ENCODE measurements around the gene TMEM238L.
"Not testable (repeated sequence)": the region's sequence is repeated elsewhere in the genome, so short reads cannot be mapped to it uniquely, and the experiment has no call there.

TMEM238L gene, protein sequence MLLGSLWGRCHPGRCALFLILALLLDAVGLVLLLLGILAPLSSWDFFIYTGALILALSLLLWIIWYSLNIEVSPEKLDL

DNA sequence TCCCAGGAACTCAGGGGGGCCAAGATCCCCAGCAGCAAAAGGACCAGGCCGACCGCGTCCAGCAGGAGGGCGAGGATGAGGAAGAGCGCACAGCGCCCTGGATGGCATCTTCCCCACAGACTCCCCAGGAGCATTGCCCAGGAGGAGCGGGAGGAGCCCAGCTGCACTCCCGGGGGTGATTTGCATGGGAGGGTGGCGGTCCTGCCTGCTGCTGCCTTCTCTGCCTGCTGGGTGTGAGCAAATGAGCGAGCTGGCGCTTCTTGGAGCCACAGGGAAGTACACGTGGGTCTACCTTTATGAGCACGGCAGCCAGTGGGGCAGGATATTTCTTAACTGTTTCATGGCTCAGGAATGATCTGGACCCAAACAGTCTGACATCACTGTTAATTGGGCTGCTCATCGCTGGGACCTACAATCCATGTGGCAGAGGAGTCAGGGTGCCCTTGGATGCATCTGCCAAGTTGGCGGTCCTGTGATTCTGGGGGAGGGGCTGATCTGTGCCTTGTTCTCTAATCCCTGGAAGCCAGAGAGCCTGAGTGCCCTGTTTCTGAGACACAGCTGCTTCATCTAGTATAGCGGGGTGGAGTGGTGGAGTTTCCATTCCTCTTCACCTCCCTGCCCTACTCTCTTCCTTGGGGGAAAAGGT lies at the start of gene TMEM238L:
Gene TMEM238L (minus strand): TSS at position 270 of the 646 bp plus-strand sequence. CDS start 136 bp downstream, at position 134.
- DNase-seq = no peak

DNA sequence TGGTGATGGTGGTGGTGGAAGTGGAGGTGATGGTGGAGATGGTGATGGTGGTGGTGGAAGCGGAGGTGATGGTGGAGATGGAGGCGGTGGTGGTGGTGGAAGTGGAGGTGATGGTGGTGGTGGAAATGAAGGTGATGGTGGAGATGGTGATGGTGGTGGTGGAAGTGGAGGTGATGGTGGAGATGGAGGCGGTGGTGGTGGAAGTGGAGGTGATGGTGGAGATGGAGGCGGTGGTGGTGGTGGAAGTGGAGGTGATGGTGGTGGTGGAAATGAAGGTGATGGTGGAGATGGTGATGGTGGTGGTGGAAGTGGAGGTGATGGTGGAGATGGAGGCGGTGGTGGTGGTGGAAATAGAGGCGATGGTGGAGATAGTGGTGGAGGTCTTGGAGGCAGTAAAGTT lies 42.7 kb upstream of the TMEM238L start:
- DNase-seq = not testable (repeated sequence)

DNA sequence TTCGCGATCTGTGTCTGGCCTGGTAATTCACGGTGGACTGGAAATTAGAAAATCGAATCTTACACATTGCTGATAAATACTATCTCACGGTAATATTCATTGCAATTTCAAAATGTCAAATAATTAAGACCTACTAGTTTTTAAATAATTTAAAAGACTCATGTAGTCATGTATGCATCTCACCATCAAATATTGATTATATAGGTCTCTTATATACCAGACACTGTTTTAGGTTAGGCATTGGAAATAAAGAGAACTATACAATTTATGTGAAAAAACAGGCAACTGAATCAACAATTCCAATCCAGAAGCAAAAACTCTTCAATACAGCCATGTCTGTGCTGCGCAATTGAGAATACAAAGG lies 41.5 kb upstream of the TMEM238L start:
- no peak for DNase-seq

DNA sequence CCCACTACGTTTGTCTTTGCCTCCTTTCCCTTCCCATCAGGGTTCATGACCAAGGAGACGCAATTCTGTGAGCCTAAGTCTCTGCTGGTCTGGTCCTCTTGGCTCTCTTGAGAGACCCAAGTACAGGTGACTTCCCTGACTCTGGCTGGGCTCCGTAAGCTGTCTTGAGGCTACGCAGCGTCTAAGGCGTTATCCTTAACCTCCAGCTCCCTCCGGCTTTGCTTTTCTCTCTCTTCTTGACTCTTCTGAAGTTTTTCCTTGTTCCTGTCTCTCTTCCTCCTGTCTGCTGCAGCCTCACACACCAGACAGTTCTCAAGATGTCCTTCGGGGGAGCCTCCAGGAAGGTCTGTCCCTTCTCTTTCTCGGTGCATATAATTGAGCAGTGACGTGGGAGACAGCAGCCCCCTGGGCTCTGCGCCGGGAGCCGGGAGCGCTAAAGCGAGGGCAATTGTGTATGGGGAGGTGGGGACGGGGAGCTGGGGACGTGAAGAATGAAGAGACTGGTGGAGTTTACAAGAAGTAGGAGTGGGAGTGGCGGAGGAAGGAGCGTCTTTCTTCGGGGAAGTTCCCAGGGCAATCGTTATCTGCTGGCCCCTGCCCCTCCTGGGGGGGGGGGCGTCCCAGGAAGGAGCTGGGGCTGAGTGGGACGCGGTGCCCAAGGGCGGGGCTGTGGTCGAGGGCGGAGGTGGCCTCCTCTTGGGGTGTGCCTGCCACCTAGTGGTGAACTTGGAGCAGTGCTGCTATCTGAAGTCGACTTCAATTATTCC lies 40.9 kb upstream of the TMEM238L start:
- peak; percentile 65 to 66 for DNase-seq

DNA sequence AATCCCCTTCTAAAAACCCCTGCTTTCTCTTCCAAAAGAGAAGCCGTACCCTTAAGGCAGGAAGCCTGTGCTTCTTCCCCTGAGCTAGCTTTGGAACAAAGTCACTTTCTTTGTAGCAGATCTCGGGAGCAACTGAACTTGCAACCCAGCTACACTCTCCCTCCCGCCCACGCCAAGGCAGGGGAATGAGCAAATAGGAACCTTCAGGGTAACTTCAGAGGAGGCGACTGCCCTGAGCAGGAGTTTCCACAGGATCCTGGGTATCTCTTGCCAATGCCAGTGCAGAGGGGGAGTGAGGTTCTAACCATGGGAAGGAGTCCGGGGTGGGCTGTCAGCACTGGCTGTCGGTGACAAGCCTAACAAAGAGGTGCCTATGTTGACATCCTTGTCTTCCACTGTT lies 39.9 kb upstream of the TMEM238L start:
- no peak for DNase-seq

DNA sequence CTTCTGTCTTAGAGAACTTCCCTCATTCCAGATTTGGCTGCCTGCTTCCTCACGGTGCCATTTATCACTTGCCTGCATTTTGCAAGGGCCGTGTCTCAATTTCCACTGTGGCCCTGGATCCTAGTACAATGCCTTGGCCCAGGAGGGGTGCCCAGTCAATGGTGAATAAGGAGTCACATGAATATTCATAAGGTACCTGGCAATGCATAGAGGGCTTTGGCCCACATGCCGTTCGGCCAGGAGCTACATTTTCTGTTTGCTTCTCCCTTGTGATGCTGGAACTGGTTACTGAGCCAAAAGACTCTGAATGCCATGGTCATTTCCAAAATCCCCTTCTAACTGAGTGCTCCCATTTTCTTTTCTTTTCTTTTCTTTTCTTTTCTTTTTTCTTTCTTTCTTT lies 38.8 kb upstream of the TMEM238L start:
- DNase-seq = no peak

DNA sequence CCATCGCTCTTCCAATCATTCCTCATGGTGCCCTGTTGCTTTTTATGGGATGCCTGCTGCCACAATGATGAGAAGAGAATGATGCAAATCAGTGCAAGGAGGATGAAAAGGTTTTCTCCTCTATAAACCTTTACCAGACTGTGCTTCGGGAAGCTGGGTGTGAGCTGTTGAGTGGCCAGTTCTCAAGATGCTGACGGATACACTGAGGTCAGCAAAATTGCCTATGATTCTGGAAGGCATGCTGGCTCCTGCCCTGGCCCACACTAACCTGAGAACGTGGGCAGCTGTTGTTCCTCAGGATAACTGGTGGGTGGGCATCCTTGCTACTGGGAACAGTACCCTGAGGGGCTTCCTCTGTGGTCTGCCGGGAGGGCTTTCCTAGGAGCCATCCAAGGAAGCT lies 34.8 kb upstream of the TMEM238L start:
- no peak for DNase-seq

DNA sequence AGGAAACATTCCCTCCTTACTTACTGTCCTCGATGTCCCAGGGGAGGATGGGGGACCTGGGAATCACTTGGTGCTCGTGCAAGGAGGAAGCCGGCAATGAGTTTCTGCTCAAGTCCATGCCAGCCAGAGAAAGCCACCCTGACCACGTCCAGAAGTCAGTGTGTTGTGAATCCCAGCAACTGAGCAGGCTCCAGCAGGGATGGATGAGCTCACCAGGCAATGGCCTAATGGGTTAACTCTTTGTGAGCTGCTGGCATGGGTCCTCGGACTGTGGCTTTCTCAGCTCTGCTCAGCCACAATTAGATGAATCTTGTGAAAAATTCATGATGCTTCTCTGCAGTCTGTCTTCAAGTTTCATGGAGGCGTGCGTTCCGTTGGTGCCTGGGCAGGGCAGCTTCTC lies 34.0 kb upstream of the TMEM238L start, which contains the start of gene PIRT:
Gene PIRT (minus strand): TSS at position 167 of the 400 bp plus-strand sequence. CDS start 12,442 bp downstream, outside the sequence.
- no peak for DNase-seq

DNA sequence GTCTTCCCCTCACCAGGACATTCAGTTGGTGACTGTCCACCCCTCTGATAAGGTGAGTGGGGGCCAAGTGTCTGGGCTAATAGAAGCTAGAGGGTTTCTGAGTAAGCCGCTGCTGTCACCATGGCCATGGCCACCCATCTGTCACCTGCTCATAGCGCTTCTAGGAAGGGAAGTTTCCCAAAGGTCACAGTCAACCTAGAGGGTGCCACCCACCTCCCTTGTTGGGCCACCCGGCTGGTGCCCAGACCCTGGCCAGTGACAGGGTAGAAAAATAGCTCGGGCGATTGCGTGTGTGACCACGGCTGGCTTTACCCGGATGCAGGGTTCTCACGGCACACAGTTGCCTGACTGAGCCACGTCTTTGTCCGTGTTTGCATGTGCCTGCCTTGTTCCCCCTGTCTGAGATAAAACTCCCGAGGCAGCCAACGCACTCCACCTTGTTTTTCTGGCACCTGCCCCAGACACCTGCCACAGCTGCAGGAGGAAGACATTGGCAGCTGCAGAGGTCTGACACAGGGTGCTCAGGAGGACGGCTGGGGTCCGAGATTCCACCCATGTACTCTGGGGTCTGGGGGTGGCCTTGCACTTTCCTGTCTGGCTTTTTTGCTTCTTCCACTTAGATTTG lies 33.2 kb upstream of the TMEM238L start:
- no peak for DNase-seq

DNA sequence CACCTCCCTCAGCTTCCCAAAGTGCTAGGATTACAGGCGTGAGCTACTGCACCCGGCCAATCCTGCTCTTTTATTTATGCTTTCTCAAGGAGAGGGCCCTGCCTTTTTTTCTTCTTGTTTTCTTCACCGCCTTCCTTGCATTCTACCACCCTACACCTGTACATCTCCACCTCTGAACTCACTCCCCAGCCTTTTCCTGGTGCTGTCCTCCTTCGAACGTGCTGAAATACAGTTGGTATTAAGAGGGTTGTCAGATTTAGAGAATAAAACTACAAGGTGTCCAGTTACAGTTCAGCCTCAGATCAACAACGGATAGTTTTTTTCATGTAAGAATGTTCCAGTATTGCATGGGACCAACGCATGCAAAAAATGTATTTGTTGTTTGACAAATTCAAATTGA lies 32.2 kb upstream of the TMEM238L start:
- DNase-seq = no peak

DNA sequence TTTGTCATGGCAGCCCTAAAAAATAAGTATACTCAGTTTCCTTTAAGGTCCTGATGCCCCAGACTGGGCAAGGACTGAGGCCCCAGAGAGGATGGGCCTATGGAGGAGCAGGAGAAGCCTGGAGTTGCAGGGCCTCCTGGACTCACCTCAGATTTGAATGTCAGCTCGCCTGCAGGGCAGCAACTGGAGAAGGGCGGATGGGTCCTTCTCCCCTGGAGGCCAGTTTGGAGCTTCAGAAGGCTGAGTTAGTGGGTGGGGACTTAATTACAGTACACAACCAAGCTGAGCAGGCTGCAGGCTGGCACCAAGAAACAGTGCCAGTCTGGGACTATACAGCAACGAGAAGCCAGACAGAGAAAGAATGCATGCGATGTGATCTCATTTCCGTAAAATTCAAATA lies 27.8 kb upstream of the TMEM238L start:
- no peak for DNase-seq

DNA sequence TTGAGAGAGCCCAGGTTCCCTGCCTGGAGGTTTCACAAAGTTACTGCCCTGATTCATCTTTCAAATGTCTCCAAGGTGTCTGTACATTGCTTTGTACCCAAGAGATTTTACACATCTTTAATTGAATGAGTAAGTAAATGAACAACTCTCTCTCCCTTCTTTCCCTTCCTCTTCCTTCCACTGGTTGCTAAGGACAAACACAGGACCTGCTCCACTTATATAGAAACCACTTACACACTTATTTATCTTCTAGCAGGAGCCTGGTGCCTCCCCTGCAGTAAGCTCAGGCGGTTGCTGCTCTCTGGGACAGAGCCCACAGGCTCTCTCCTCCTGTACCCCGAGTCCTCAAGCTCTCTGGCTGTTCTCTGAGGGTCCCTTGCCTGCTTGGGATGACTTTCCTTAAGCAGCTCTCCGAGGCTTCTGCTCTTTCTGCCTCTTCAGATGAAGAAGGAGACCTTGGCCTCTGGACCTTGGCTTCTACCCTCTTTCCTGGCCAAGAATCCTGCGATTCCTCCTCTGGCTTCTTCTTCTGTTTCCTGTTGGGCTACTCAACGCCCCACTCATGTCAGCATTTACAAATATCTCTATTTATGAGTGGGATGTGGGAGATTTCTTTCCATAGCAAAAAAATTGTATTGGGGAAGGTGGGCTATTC lies 24.1 kb upstream of the TMEM238L start:
- DNase-seq = no peak

DNA sequence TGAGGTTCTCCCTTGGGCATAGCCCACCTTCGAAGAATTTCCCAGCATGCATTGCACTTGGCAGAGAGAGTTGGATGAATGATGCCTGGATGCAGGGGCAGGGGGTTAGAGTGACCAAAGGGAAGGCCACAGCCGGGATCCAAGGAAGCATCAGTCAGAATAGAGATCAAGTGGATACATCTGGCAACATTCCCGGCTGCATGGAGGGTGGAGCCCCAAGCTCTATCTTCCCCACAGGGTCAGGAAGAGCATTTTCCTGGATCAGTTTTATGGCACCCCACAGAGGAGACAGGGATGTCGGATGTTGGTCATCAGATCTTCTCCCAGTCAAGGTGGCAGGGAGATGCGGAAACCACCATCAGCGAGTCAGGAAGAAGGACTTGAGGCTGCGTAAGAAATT lies 21.0 kb upstream of the TMEM238L start:
- no peak for DNase-seq

DNA sequence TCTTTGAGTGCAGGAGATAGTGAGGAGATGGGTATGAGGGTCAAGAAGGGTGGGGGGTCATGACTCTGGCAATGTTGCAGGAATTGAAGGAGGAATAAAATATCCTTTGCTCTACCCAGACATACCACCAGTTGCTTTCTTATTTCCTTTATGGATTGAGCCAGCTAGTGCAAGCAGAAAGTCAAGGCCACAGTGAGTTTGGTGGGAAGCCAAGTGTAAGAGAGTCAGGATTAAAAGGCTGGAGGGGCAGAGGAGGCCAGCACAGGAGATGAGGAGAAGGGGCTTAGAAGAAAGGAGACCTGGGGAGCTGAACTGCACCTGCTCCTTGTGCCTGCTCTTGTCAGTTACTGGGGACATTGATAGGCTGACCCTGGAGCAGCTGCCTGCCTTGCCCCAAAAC lies 17.9 kb upstream of the TMEM238L start:
- no peak for DNase-seq

DNA sequence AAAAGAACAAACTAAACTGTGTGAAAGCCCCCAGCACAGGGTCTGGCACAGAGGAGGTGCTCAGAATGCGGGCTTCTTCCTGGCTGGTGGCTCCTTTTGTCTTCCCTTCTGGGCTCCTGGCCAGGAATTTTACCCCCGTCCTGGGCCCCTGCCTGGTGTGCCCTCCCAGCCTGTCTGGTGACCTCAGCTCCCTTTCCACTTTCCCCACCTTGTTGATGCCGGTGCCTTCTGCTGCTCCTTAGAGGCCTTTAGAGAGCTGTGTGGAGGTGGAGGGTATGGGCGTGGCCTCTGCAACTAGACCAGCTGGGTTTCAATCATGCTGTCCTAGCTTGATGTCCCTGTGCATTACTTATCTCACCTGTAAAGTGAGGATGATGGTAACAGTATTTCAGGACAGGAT lies 17.2 kb upstream of the TMEM238L start:
- DNase-seq = no peak

DNA sequence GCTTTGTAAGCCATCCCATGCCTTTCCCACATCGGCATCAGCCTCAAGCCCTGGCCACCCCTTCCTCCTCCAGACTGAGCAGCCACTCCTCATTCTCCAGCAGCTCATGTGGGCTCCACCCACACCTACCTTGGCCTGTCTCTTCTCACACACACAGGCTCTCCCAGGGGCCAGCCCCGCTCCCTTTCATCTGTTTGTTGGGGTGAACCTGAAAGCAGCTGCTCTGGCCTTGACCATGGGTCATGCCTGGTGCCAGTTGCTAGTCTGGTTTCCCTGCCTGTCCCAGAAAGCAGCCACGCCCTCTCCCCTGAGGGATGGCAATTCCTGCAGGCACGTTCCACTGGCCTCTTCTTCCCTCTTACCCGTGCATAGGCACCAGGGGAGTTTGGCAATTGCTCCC lies 11.4 kb upstream of the TMEM238L start:
- DNase-seq = no peak

DNA sequence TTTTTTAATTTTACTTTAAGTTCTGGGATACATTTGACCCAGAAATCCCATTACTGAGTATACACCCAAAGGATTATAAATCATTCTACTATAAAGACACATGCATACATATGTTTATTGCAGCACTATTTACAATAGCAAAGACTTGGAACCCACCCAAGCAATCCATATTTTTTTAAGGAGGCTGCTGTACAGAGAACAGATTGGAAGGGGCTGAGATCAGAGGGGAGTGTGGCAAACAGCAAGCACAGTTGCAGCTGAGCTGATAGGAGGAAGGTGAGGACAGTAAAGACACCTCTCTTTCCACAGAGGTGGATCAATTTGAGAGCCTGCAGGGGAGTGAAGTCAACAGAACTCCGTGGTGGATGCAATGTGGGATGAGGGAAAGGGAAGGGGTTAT lies 10.2 kb upstream of the TMEM238L start:
- no peak for DNase-seq

DNA sequence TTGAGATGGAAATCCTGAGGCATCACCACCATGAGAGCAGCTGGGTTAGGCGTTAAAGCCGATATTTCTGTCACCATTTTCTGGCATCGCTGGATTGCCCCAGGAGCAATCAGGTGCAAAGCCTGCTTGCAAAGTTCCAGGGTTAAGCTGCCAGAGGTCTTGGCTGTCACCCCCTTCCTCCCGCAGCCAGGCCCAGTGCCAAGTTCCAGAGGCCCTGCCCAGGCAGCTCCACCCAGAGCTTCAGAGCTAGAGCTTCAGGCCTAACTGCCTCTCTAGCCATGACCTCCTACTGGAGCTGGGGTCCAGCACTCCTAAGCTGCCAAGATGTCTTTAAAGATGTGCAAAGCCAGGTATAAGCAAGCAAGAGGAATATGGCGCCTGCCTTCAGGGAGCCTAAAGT lies 8.8 kb upstream of the TMEM238L start:
- DNase-seq = no peak

DNA sequence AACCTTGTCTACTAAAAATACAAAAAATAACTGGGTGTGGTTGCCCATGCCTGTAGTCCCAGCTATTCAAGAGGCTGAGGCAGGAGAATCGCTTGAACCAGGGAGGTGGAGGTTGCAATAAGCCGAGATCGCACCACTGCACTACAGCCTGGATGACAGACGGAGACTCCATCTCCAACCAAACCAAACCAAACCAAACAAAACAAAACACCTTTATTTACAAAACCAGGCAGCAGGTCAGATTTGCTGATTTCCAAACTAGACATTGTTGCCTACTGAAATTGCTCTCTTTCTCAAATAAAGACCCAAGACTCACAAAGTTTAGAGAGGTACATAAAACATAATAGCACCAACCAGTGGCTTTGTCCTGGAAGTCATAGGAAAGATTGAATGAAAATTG lies 5.7 kb upstream of the TMEM238L start:
- no peak for DNase-seq

DNA sequence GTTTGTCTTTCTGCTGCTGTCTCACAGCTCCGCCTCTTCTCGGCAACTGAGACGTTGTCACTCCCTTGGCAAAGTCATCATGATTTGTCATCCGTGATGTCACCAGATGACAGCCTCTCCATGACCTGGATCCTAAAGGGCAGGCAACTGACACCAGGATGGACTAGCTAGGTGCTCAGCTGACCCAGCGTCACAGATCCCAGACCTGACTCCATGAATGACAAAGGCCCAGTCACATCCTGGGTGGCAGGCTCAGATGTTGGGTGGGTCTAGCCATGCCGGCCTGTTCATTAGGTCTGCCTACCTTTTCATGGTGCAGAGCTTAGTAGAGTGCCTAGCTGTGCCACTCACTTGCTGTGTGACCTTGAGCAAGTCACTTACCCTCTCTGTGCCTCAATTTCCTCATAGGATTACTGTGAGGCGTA lies 3.8 kb upstream of the TMEM238L start:
- DNase-seq = no peak

DNA sequence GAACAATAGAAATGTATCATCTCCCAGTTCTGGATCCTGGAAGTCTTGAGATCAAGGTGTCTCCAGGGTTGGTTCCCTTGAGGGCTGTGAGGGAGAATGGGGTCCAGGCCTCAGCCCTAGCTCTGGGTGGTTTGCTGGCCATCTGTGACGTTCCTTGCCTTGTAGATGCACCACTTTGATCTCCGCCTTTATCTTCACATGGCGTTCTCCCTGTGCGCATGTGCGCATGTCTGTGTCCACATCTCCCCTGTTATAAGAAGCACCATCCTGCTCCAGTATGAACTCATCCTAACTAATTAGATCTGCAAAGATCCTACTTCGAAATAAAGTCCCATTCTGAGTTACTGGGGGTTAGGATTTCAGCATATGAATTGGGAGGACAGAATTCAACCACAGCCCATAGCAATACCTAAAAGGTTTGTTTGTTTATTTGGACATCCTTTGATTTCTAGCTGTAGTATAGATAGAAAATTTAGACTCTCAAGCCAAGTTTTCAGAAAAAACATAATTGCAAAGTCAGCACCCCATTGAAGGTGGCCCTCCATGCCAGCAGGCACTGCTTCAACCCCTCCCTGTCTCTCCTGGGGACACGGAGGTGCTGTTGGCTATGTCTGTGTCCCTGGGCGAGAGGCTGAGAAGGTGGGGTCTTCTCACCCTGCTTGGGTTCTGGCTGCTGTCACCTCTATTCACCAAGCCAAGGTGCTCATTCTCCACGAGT lies 2.8 kb upstream of the TMEM238L start:
- no peak for DNase-seq

DNA sequence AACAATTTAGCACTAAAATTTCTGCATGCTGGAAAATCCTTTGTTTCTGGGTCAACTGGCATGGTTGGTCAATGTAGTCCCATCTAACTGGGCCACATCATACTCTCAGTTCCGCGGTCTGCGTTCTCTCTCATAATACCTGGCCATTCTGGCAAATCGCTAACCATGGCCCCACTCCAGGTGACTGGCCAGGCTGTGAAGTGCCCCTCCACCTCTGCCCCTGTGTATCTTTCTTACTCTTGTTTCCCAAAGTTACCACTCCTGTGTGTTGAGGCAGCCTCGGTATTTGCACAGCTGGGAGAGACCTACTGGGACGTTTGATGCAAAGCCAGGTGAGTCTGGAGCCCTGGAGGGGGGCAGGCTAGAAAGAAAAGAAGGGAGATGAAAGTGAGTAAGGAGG lies 2.0 kb upstream of the TMEM238L start:
- DNase-seq = no peak

DNA sequence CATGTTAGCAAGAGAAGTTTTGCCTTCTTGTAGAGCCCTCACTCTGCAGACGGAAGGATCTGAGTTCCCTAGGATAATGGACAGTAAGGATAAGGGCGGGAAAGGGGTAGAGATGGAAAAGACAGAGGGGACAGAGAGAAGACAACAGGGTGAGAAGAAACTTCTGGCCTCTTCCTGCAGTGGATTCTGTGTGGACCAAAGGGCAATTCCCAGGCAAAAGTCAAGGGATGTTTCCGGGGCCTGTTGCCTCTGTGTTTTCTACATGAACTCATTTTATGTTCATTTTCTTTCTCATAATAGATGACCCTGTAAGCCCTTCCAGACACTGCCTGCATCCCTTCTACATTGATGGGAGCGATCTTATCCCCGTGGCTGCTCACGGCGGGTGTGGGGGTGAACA lies 647 bp upstream of the TMEM238L start:
- DNase-seq = no peak

Data from activated CD4-positive, alpha-beta T cell treated with anti-CD3 and anti-CD28 coated beads, Interleukin-2, amount 50 U/mL, for 4 hours (primary cell).